GOT3 (cell line): ENCODE measurements around the gene WDR6.

Source experiments
- DNase-seq: peaks from one replicate; lab custom pipeline; 2025; ENCODE audit warnings: mixed read lengths; lab: John Stamatoyannopoulos, UW

The WDR6 gene, protein sequence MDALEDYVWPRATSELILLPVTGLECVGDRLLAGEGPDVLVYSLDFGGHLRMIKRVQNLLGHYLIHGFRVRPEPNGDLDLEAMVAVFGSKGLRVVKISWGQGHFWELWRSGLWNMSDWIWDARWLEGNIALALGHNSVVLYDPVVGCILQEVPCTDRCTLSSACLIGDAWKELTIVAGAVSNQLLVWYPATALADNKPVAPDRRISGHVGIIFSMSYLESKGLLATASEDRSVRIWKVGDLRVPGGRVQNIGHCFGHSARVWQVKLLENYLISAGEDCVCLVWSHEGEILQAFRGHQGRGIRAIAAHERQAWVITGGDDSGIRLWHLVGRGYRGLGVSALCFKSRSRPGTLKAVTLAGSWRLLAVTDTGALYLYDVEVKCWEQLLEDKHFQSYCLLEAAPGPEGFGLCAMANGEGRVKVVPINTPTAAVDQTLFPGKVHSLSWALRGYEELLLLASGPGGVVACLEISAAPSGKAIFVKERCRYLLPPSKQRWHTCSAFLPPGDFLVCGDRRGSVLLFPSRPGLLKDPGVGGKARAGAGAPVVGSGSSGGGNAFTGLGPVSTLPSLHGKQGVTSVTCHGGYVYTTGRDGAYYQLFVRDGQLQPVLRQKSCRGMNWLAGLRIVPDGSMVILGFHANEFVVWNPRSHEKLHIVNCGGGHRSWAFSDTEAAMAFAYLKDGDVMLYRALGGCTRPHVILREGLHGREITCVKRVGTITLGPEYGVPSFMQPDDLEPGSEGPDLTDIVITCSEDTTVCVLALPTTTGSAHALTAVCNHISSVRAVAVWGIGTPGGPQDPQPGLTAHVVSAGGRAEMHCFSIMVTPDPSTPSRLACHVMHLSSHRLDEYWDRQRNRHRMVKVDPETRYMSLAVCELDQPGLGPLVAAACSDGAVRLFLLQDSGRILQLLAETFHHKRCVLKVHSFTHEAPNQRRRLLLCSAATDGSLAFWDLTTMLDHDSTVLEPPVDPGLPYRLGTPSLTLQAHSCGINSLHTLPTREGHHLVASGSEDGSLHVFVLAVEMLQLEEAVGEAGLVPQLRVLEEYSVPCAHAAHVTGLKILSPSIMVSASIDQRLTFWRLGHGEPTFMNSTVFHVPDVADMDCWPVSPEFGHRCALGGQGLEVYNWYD

GRCh38 chr3:49007068-49007770, at the start of gene WDR6:
Gene WDR6, plus strand, starts transcription at chr3:49007391. Its CDS starts 41 bp downstream, at chr3:49007432.
- DNase-seq = peak; percentile 87

GRCh38 chr3:48960841-48961413, 46.3 kb upstream of the WDR6 start:
- DNase-seq = no peak

DNA sequence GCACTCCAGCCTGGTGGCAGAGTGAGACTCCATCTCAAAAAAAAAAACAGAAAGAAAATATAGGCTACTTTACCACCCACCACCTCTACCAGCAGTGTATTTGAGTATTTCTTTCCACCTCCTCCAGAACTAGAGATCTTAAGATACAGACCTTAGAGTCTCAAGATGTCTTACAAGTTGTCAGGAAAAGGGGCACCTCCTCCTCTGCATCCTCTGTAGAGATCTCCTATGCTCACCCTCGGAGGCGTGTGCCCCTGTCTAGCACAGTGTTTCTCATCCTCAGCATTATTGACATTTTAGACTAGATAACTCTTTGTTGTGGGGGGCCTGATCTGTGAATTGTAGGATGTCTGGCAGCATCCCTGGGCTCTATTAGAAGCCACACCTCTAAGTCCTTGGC, 44.9 kb upstream of the WDR6 start:
- no peak for DNase-seq

DNA sequence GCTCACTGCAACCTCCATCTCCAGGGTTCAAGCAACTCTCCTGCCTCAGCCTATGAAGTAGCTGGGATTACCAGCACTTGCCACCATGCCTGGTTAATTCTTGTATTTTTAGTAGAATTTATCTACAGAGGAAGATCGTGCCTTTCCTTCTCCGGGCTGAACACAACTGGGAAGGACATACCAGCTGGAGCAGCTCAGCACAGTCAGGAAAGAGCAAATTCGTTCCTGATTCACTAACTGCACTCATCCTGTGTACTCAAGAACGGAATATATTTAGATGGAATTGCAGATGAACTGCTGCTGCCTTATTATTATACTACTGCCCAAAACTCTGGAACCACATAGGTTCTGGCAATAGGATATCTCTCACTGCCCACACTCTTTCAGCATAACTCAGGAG, 44.3 kb upstream of the WDR6 start:
- DNase-seq = no peak

DNA sequence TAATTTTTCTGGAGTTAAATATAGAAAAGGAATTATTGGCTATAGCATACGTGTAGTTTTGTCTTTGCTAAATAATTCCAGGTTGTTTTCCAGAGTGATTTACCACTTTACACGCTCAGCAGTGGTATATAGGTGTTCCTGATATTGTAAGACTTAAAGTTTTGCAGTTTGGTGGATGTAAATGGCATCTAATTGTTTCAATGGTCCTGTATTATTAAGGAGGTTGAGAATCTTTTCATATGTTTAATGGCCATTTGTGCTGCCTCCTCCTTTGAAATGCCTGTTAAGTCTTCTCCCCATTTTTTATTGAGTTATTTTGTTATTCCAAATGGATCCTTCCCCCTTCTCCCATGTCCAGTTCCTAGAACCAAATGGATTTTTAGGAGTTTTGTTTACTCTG, 43.6 kb upstream of the WDR6 start:
- DNase-seq = no peak

- no peak for DNase-seq
Measured at GRCh38 chr3:48966367-48966766, 40.8 kb upstream of the WDR6 start.

DNA sequence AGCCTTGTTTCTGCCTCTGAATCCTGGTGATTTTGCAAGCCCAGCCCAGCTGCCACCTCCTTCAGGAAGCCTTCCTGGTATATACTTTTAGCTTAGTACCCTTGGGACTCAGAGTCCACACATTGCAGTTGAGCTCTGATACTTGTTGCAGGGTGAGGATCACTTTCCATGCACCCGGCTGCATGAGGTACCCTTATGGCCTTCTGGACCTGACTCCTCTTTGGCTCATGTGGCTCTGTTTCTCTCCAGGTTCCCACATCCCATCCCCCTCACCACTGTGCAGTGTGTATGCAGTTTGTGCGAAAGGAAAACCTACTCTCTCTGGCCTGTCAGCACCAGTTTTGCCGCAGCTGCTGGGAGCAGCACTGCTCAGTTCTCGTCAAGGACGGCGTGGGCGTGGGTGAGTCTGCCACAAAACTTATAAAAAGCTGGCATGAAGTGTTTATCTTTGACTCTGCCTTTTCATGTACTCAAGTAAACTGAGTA, 40.3 kb upstream of the WDR6 start:
- no peak for DNase-seq

- DNase-seq = no peak
Measured at GRCh38 chr3:48970586-48970985, 36.6 kb upstream of the WDR6 start.

DNA sequence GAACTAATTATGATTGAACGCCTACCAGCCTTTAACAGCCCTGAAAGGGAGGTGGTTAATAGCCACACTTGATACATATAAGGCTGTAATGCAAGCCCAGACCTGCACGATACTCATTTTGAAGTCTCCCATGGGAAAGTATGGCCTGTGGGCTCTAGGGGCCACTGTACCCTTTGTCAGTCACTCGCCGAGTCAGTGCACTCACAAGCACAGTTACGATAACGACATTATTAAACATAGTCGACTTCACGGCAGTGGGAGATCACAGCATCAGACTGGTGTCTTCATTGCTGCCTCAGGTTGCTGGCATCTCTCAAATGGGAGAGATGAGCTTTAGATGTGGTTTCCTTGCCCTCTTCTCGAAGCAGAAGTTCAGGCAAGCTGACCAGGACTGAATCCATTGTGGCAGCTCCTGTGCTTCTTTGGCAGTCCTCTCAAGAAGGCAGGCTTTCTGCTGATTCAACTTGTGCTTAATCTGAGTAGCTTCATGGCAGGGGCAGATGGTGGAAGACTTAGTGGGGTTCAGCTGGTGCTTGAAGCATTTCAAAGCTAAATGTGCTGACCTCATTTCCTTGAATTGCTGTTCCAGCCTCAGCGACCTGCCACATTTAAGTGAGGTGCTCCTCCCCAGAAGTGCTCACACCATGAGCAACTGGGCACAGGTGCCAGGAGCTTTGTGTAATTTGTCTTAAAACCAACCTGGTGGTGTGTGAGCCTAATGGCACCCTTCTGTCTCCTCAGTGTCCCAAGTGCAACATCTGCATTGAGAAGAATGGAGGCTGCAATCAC, 32.9 kb upstream of the WDR6 start:
- DNase-seq = no peak

DNA sequence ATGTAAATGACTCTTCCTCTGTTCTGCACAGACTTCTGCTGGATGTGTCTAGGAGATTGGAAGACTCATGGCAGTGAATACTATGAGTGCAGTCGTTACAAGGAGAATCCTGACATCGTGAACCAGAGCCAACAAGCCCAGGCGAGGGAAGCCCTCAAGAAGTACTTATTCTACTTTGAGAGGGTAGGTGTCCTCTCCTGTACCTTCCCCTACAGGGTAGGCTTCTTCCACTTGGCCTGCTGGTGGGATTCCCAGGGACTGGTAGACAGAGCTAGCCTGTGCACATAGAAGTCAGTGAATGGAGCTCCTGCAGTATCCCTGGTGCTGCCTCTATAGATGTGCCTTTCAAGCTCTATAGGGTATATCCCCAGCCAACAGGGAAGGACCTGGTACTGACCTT, 27.7 kb upstream of the WDR6 start:
- no peak for DNase-seq

- DNase-seq = no peak
Measured at GRCh38 chr3:48980295-48980694, 26.9 kb upstream of the WDR6 start.

DNA sequence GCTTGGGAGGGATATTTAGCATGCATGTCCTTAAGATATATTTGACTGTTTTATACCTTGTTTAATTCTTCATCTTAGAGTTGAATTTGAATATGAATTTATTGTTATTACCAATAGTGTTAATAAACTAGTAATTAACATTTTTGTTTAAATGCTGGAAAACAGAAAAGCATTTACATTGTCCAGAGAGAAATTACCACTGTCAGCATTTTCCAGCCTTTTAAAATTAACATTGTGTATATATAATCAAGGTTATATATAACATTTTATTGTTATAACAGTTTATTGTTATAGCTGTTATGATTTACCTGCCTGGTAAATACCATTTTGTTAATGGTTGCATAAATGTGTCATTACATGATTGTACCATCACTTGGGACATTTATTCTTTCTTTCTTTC, 25.2 kb upstream of the WDR6 start:
- no peak for DNase-seq

- DNase-seq = no peak
Measured at GRCh38 chr3:48982686-48983085, 24.5 kb upstream of the WDR6 start.

GRCh38 chr3:48983096-48983495, 24.1 kb upstream of the WDR6 start:
- DNase-seq = no peak

GRCh38 chr3:48984663-48985062, 22.5 kb upstream of the WDR6 start:
- no peak for DNase-seq

- no peak for DNase-seq
Measured at GRCh38 chr3:48985831-48986376, 21.3 kb upstream of the WDR6 start.

- DNase-seq = no peak
Measured at GRCh38 chr3:48989126-48989795, 17.9 kb upstream of the WDR6 start.

GRCh38 chr3:48989796-48990635, 17.2 kb upstream of the WDR6 start, which contains the start of gene P4HTM:
Gene P4HTM, plus strand, starts transcription at chr3:48990241. Its CDS starts 16 bp downstream, at chr3:48990257.
- peak; percentile 68 for DNase-seq
